Measurements from ENCODE around the gene ENTPD2. TPM values are rescaled to one million over a fixed set of nuclear protein-coding genes. Genes with fewer than 3 reads are reported as not detected.
A peak's percentile ranks its signal among the peaks of the same experiment; 100 is the strongest.

The ENTPD2 gene
- total and polyA plus RNA-seq, 2 of the 4 experiments (the other 2 are of a cell fraction): not detected

DNA sequence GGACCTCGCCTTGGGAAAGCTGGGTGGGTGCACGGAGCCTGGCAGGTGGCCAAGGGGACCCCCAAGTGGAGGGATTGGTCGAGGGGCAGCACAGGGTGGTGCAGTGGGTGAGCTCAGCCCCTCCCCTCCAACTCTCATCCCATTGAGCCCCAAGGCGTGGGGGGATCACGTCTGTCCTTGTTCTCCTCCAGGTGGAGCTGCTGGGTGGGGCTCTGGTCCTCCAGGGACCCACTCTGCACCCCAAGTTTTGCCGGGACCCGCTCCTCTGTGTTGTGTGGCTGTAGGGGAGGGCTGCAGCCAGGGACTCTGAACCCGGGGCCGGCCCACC lies 18.4 kb downstream of the ENTPD2 start:
- peak overlapping the region; percentile 53 for H2AFZ ChIP-seq (replicated peaks; ENCODE audit: low read length, poor library complexity)
- no peak overlapping the region for H2BK5ac ChIP-seq (ENCODE audit: low read depth, low read length, poor library complexity, severe bottlenecking)
- no peak overlapping the region for H3K18ac ChIP-seq (ENCODE audit: low read depth, low read length)
- TF ChIP-seq, protein P1, sequence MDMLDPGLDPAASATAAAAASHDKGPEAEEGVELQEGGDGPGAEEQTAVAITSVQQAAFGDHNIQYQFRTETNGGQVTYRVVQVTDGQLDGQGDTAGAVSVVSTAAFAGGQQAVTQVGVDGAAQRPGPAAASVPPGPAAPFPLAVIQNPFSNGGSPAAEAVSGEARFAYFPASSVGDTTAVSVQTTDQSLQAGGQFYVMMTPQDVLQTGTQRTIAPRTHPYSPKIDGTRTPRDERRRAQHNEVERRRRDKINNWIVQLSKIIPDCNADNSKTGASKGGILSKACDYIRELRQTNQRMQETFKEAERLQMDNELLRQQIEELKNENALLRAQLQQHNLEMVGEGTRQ (IDR thresholded peaks at IDR 0.05; ENCODE audit: low read depth, low read length): no peak
- TF ChIP-seq RCOR1 (IDR thresholded peaks at IDR 0.05; ENCODE audit: insufficient replicate concordance, low read length) (no peak), POLR2A (IDR thresholded peaks at IDR 0.05; ENCODE audit: low read depth, low read length) (no peak), CTCF (conservative IDR thresholded peaks at IDR 0.05; ENCODE audit: low read depth, low read length) (no peak), BHLHE40 (IDR thresholded peaks at IDR 0.05; ENCODE audit: low read depth, low read length) (no peak), RAD21 (IDR thresholded peaks at IDR 0.05; ENCODE audit: low read length) (no peak), CHD1 (IDR thresholded peaks at IDR 0.05; ENCODE audit: low read depth, low read length) (no peak), MAFK (IDR thresholded peaks at IDR 0.05; ENCODE audit: low read depth, low read length) (no peak), ELK1 (IDR thresholded peaks at IDR 0.05; ENCODE audit: borderline replicate concordance, low read depth, low read length) (no peak), MAZ (IDR thresholded peaks at IDR 0.05; ENCODE audit: borderline replicate concordance, low read depth, low read length) (no peak), CEBPB (IDR thresholded peaks at IDR 0.05; ENCODE audit: low read depth, low read length) (no peak), MXI1 (IDR thresholded peaks at IDR 0.05; ENCODE audit: borderline replicate concordance, low read depth, low read length) (no peak), FOS (IDR thresholded peaks at IDR 0.05; ENCODE audit: low read depth, low read length) (no peak), NFE2L2 (IDR thresholded peaks at IDR 0.05; ENCODE audit: low read depth, low read length) (no peak), SMC3 (IDR thresholded peaks at IDR 0.05; ENCODE audit: low read depth, low read length) (no peak)
- intact Hi-C loops (cut with micrococcal nuclease) (loop anchor here (1.0 kb wide), 3 partner anchors 87 to 248 kb away; no protein-coding TSS in a partner anchor), in situ Hi-C loops (cut with MboI; ENCODE audit: low sequenced_read_pairs) (loop anchor here (10.0 kb wide), 1 partner anchor 251 kb away; no protein-coding TSS in a partner anchor), dilution Hi-C loops (cut with HindIII; ENCODE audit: low sequenced_read_pairs, unreplicated experiment) (no loop called here)
- H3K9me1 ChIP-seq (ENCODE audit: insufficient read depth, low read length): no peaks in the 10 kb centered on the region
- no peak overlapping the region for H3K27ac ChIP-seq (ENCODE audit: insufficient read depth, low read length)
- H2BK15ac ChIP-seq (ENCODE audit: low read depth, low read length): no peak overlapping the region
- no peak overlapping the region for H2BK120ac ChIP-seq (ENCODE audit: low read depth, low read length)
- no peak overlapping the region for H3K9ac ChIP-seq (ENCODE audit: low read depth, low read length)
- POLR2A ChIA-PET (ENCODE audit: unreplicated experiment): no interaction called here
- WGBS, 2 experiments (ENCODE audit: extremely low coverage in 2 of 2, insufficient read length in 1 of 2): no CpG with 5 or more reads among the region's 9 CpGs
- H2AK5ac ChIP-seq (ENCODE audit: low read depth, low read length): no peak overlapping the region
- H4K91ac ChIP-seq (ENCODE audit: insufficient read depth, low read depth, low read length): no peak overlapping the region
- peaks cover 2% of the 10 kb centered on the region; the same call in 1 of the 2 replicates for H3K27me3 ChIP-seq (ENCODE audit: control insufficient read depth, insufficient read depth, low read length)
- no TSS peak for BruUV-seq (replicated peaks)
- H3K4me3 ChIP-seq (ENCODE audit: insufficient read depth, low read depth, low read length): no peak overlapping the region
- no peaks in the 10 kb centered on the region for H3K79me1 ChIP-seq (ENCODE audit: low read depth in 1 of 2, low read length in 2 of 2)
- no peak; the same call in 1 of the 2 replicates for ATAC-seq (ENCODE audit: low read depth)
- peaks cover 15% of the 10 kb centered on the region for H3K36me3 ChIP-seq (ENCODE audit: control insufficient read depth, insufficient read depth, low read length)
- no peak overlapping the region for H4K5ac ChIP-seq (ENCODE audit: low read depth, low read length)
- CTCF ChIA-PET: interaction anchor here (0.6 to 3.1 kb wide), 7 partner anchors 11 to 249 kb away, joined by 3 to 27 read pairs (median 4); partner anchors contain the start of gene NPDC1
- H3K14ac ChIP-seq (replicated peaks; ENCODE audit: low read depth, low read length): no peak overlapping the region
- no peak overlapping the region for H3K23ac ChIP-seq (ENCODE audit: low read depth, low read length)
- no peak overlapping the region for H3K4me2 ChIP-seq (ENCODE audit: low read depth, low read length)
- no peak for DNase-seq
- H4K8ac ChIP-seq (ENCODE audit: low read depth in 2 of 2, low read length in 2 of 2): no peak overlapping the region
- no peak overlapping the region for H2BK20ac ChIP-seq (ENCODE audit: low read depth, low read length)
- H4K20me1 ChIP-seq (ENCODE audit: insufficient read depth, low read length): no peaks in the 10 kb centered on the region; the same call in 1 of the 2 replicates
- H2AK9ac ChIP-seq (replicated peaks; ENCODE audit: low read depth, low read length, poor library complexity): no peak overlapping the region
- H3K4me1 ChIP-seq (ENCODE audit: control insufficient read depth, insufficient read depth, low read length): no peaks in the 10 kb centered on the region
- H3K56ac ChIP-seq (ENCODE audit: extremely low read depth, insufficient read depth, low read length): no peak overlapping the region
- no peak overlapping the region for H3K4ac ChIP-seq (ENCODE audit: low read depth, low read length)
- no peaks in the 10 kb centered on the region for H3K9me3 ChIP-seq (ENCODE audit: control insufficient read depth, insufficient read depth, low read length)

Data from IMR-90 (cell line).